Keratinocyte (primary cell): ENCODE measurements around the gene RAB37. TPM values are rescaled to one million over a fixed set of nuclear protein-coding genes. Genes with fewer than 3 reads are reported as not detected.
A peak's percentile ranks its signal among the peaks of the same experiment; 100 is the strongest.

Source experiments
- DNase-seq: peaks from one replicate; pipeline ENCODE4 v3.0.0-alpha.2; 2011; ENCODE audit warnings: low read depth, missing footprints, low spot score
- FAIRE-seq: peaks from 2 replicates; lab custom pipeline; 2011; peaks lifted over from hg19 to GRCh38; lab: Jason Lieb, UNC
- H2AFZ ChIP-seq: 2 replicates; pipeline ENCODE4 v1.6.0; 2012; ENCODE audit warnings: low read length, control low read depth, inconsistent platforms; ENCODE audit not compliant: control insufficient read depth
- H3K27ac ChIP-seq: 2 replicates; pipeline ENCODE4 v1.5.1; 2011; ENCODE audit warnings: low read length; ENCODE audit not compliant: control insufficient read depth, insufficient read depth
- H3K27me3 ChIP-seq: 3 replicates; pipeline ENCODE4 v1.6.0; 2011; ENCODE audit warnings: low read length; ENCODE audit not compliant: control insufficient read depth, insufficient read depth; ENCODE audit errors: extremely low read depth
- H3K36me3 ChIP-seq, 2 experiments: 2 replicates in 1 of 2; 3 replicates in 1 of 2; pipeline ENCODE4 v1.5.1; 2011; ENCODE audit warnings: low read length in 2 of 2, mild to moderate bottlenecking in 1 of 2; ENCODE audit not compliant: control insufficient read depth in 2 of 2, insufficient read depth in 2 of 2; ENCODE audit errors: extremely low read depth in 1 of 2
- H3K4me1 ChIP-seq: 3 replicates; pipeline ENCODE4 v1.5.1; 2011; ENCODE audit warnings: low read length; ENCODE audit not compliant: control insufficient read depth, insufficient read depth; ENCODE audit errors: extremely low read depth
- H3K4me2 ChIP-seq: 3 replicates; pipeline ENCODE4 v1.6.0; 2011; ENCODE audit warnings: low read depth, low read length; ENCODE audit not compliant: control insufficient read depth, insufficient read depth; ENCODE audit errors: extremely low read depth
- H3K4me3 ChIP-seq, 3 experiments: fragments of 200-600 bp in 1 of 3; sonication (generic) in 1 of 3; 2 replicates in 2 of 3; 3 replicates in 1 of 3; pipeline ENCODE4 v1.5.1; 2011 to 2016; ENCODE audit warnings: low read length in 3 of 3, mild to moderate bottlenecking in 3 of 3, control low read depth in 2 of 3, inconsistent platforms in 1 of 3, low read depth in 1 of 3, mixed read lengths in 1 of 3, mixed run types in 1 of 3, moderate library complexity in 1 of 3; ENCODE audit not compliant: control insufficient read depth in 2 of 3, insufficient read depth in 2 of 3; ENCODE audit errors: extremely low read depth in 1 of 3
- H3K79me2 ChIP-seq: 2 replicates; pipeline ENCODE4 v1.6.0; 2012; ENCODE audit warnings: low read length; ENCODE audit not compliant: control insufficient read depth, insufficient read depth
- H3K9ac ChIP-seq: 3 replicates; pipeline ENCODE4 v1.6.0; 2011; ENCODE audit warnings: low read length; ENCODE audit not compliant: control insufficient read depth, insufficient read depth; ENCODE audit errors: extremely low read depth
- H3K9me1 ChIP-seq: 3 replicates; pipeline ENCODE4 v1.6.0; 2011; ENCODE audit warnings: low read length; ENCODE audit not compliant: control insufficient read depth, insufficient read depth; ENCODE audit errors: extremely low read depth
- H3K9me3 ChIP-seq: 2 replicates; pipeline ENCODE4 v1.5.1; 2012; ENCODE audit warnings: low read depth, low read length; ENCODE audit not compliant: control insufficient read depth
- H4K20me1 ChIP-seq: 3 replicates; pipeline ENCODE4 v1.6.0; 2011; ENCODE audit warnings: low read length; ENCODE audit not compliant: control insufficient read depth, insufficient read depth; ENCODE audit errors: extremely low read depth
- CTCF ChIP-seq, 3 experiments: IDR thresholded peaks in 1 of 3; conservative IDR thresholded peaks in 1 of 3; optimal IDR thresholded peaks in 1 of 3; 2 replicates in 2 of 3; 3 replicates in 1 of 3; pipeline versions ENCODE3 to v1.5.1; 2011; ENCODE audit warnings: low read length in 3 of 3, mild to moderate bottlenecking in 3 of 3, moderate library complexity in 2 of 3, control low read depth in 1 of 3, inconsistent platforms in 1 of 3; ENCODE audit not compliant: insufficient read depth in 2 of 3; ENCODE audit errors: extremely low read depth in 1 of 3
- EZH2 ChIP-seq: IDR thresholded peaks from one replicate; pipeline ENCODE4 v1.6.1; 2012; ENCODE audit warnings: inconsistent platforms, mild to moderate bottlenecking, low read length, moderate library complexity
- dilution Hi-C: fragments of 300-500 bp; cut with MboI; formaldehyde crosslinking; loops from one replicate; pipeline ENCODE4 v1.7.0; 2020; ENCODE audit warnings: low sequenced_read_pairs; ENCODE audit not compliant: extremely low pct_ligation_motif_present
- polyA plus RNA-seq, 5 experiments: library from polyadenylated mRNA; depleted of rRNA in 3 of 5; stranded (reverse) in 3 of 5; stranded (forward) in 1 of 5; unstranded in 1 of 5; fragments of >200 nt; gene quantifications; 1 replicate in 1 of 5; 2 replicates in 3 of 5; 3 replicates in 1 of 5; pipeline versions ENCODE4 v1.2.1 to v1.2.3, GENCODE V29; 2011 to 2012; ENCODE audit warnings: missing spikeins in 2 of 5, low read depth in 1 of 5, low replicate concordance in 1 of 5

RAB37 gene
- polyA plus RNA-seq, 1 donor (not counting 4 experiments of a cell fraction or from before 2014, with no cell fraction given): 0.03 TPM

- H3K79me2 ChIP-seq: peaks cover 43% of the 10 kb centered on the region
- DNase-seq (no peak), FAIRE-seq (peak; percentile 87)
- peak overlapping the region; percentile 50 for H3K27ac ChIP-seq
- no peaks in the 10 kb centered on the region for H3K9me3 ChIP-seq
- peaks cover 7% of the 10 kb centered on the region for H3K9me1 ChIP-seq
- no peaks in the 10 kb centered on the region for H4K20me1 ChIP-seq
- H3K9ac ChIP-seq: peak overlapping the region; percentile 50
- H3K36me3 ChIP-seq: no peaks in the 10 kb centered on the region
- dilution Hi-C loops: no loop called here
- no peak overlapping the region for H2AFZ ChIP-seq
- peaks cover 41% of the 10 kb centered on the region for H3K4me1 ChIP-seq
- TF ChIP-seq EZH2: no peak
- peak in 1 of 3 experiments; percentile 23 for TF ChIP-seq CTCF (optimal IDR thresholded peaks at IDR 0.05 in 1 of 3, IDR thresholded peaks at IDR 0.05 in 1 of 3, conservative IDR thresholded peaks at IDR 0.05 in 1 of 3; ENCODE audit: extremely low read depth in 1 of 3, insufficient read depth in 2 of 3, low read length in 3 of 3)
- H3K4me2 ChIP-seq: peak overlapping the region; percentile 78
- no peaks in the 10 kb centered on the region for H3K27me3 ChIP-seq
- no peak overlapping the region for H3K4me3 ChIP-seq
These were observed 21.8 kb downstream of the RAB37 start for GRCh38 chr17:74758848-74759168.

GRCh38 chr17:74759243-74759801 lies 22.3 kb downstream of the RAB37 start:
- no peak for DNase-seq

More at GRCh38 chr17:74759243-74759801, 22.3 kb downstream of the RAB37 start:
- Histone ChIP-seq H2AFZ (no peak overlapping the region), H3K27me3 (no peaks in the 10 kb centered on the region), H3K9ac (peak overlapping the region; percentile 67), H4K20me1 (no peaks in the 10 kb centered on the region), H3K9me3 (no peaks in the 10 kb centered on the region), H3K9me1 (peaks cover 7% of the 10 kb centered on the region), H3K27ac (peak overlapping the region; percentile 83), H3K4me2 (peak overlapping the region; percentile 78), H3K4me1 (peaks cover 41% of the 10 kb centered on the region), H3K36me3 (peaks cover 3 to 4% of the 10 kb centered on the region in 2 experiments), H3K4me3 (no peak overlapping the region), H3K79me2 (peaks cover 43% of the 10 kb centered on the region)
- peak; percentile 63 for FAIRE-seq
- TF ChIP-seq CTCF (optimal IDR thresholded peaks at IDR 0.05 in 1 of 3, IDR thresholded peaks at IDR 0.05 in 1 of 3, conservative IDR thresholded peaks at IDR 0.05 in 1 of 3; ENCODE audit: extremely low read depth in 1 of 3, insufficient read depth in 2 of 3, low read length in 3 of 3) (peak; percentile 1 to 38 (median 21)), EZH2 (no peak)
- dilution Hi-C loops: no loop called here
